ENCODE results near the gene RSRP1. TPM values are rescaled to one million over a fixed set of nuclear protein-coding genes. Genes with fewer than 3 reads are reported as not detected.
A peak's percentile ranks its signal among the peaks of the same experiment; 100 is the strongest.

Gene RSRP1
- polyA plus RNA-seq, 1 donor: 176 TPM

GRCh38 chr1:25205786-25206185, 41.5 kb downstream of the RSRP1 start:
- no peaks in the 10 kb centered on the region for H3K36me3 ChIP-seq (ENCODE audit: control insufficient read depth, insufficient read depth, low read length)
- no CpG with 5 or more reads among the region's 5 CpGs for WGBS (ENCODE audit: insufficient coverage, low lambda C conversion rate)

GRCh38 chr1:25204797-25205480, 42.3 kb downstream of the RSRP1 start:
- DNase-seq: peak in 1 of 2 donors; percentile 27
- H3K9me3 ChIP-seq (ENCODE audit: control insufficient read depth, low read depth, low read length): no peaks in the 10 kb centered on the region
- H3K36me3 ChIP-seq (ENCODE audit: control insufficient read depth, insufficient read depth, low read length): no peaks in the 10 kb centered on the region
- no peaks in the 10 kb centered on the region for H3K27me3 ChIP-seq (ENCODE audit: control insufficient read depth, insufficient read depth, low read length)
- H3K27ac ChIP-seq (ENCODE audit: low read length): no peak overlapping the region
- H3K4me1 ChIP-seq (ENCODE audit: control insufficient read depth, insufficient read depth, low read length): peaks cover 23% of the 10 kb centered on the region
- WGBS (ENCODE audit: insufficient coverage, low lambda C conversion rate): no CpG with 5 or more reads among the region's 9 CpGs
- no peak overlapping the region for H3K4me3 ChIP-seq (ENCODE audit: low read length)

More at GRCh38 chr1:25205786-25206185, 41.5 kb downstream of the RSRP1 start:
- Histone ChIP-seq H3K4me1 (ENCODE audit: control insufficient read depth, insufficient read depth, low read length) (peaks cover 20% of the 10 kb centered on the region), H3K4me3 (ENCODE audit: low read length) (no peak overlapping the region), H3K9me3 (ENCODE audit: control insufficient read depth, low read depth, low read length) (no peaks in the 10 kb centered on the region), H3K27me3 (ENCODE audit: control insufficient read depth, insufficient read depth, low read length) (no peaks in the 10 kb centered on the region), H3K27ac (ENCODE audit: low read length) (no peak overlapping the region)
- no peak for DNase-seq

DNA sequence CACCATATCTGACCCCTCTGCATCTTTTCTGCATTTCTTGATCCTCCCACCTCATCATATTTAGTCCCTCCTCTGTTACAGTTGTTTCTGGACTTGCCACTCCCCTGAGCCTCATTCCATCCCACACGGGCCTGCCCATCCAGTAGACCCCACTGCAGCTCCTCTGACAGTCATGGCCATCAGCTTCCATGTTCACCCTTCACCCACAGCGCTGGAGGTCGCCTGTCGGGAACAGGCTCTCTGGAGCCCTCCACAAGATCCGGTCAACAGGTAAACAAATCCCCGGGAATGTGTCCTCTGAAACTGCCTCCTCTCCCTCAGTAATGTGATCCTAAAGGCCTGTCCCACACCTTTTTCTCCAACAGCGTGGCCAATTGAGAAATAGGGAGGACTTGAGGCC, 46.2 kb downstream of the RSRP1 start:
- no CpG with 5 or more reads among the region's 7 CpGs for WGBS (ENCODE audit: insufficient coverage, low lambda C conversion rate)

GRCh38 chr1:25199819-25200620, 47.2 kb downstream of the RSRP1 start:
- Histone ChIP-seq H3K27me3 (ENCODE audit: control insufficient read depth, insufficient read depth, low read length) (no peaks in the 10 kb centered on the region), H3K27ac (ENCODE audit: low read length) (no peak overlapping the region), H3K36me3 (ENCODE audit: control insufficient read depth, insufficient read depth, low read length) (no peaks in the 10 kb centered on the region), H3K9me3 (ENCODE audit: control insufficient read depth, low read depth, low read length) (no peaks in the 10 kb centered on the region), H3K4me1 (ENCODE audit: control insufficient read depth, insufficient read depth, low read length) (peaks cover 29% of the 10 kb centered on the region), H3K4me3 (ENCODE audit: low read length) (no peak overlapping the region)
- no peak for DNase-seq
- no CpG with 5 or more reads among the region's 20 CpGs for WGBS (ENCODE audit: insufficient coverage, low lambda C conversion rate)

More for the DNA sequence above, 46.2 kb downstream of the RSRP1 start:
- no peaks in the 10 kb centered on the region for H3K36me3 ChIP-seq (ENCODE audit: control insufficient read depth, insufficient read depth, low read length)
- H3K27me3 ChIP-seq (ENCODE audit: control insufficient read depth, insufficient read depth, low read length): no peaks in the 10 kb centered on the region
- H3K27ac ChIP-seq (ENCODE audit: low read length): no peak overlapping the region
- H3K4me3 ChIP-seq (ENCODE audit: low read length): no peak overlapping the region
- H3K9me3 ChIP-seq (ENCODE audit: control insufficient read depth, low read depth, low read length): no peaks in the 10 kb centered on the region
- DNase-seq: no peak
- peaks cover 22% of the 10 kb centered on the region for H3K4me1 ChIP-seq (ENCODE audit: control insufficient read depth, insufficient read depth, low read length)

- no peaks in the 10 kb centered on the region for H3K9me3 ChIP-seq (ENCODE audit: control insufficient read depth, low read depth, low read length)
- no peak for DNase-seq
- no CpG with 5 or more reads among the region's 20 CpGs for WGBS (ENCODE audit: insufficient coverage, low lambda C conversion rate)
- H3K4me3 ChIP-seq (ENCODE audit: low read length): no peak overlapping the region
- no peak overlapping the region for H3K27ac ChIP-seq (ENCODE audit: low read length)
- H3K36me3 ChIP-seq (ENCODE audit: control insufficient read depth, insufficient read depth, low read length): no peaks in the 10 kb centered on the region
- H3K4me1 ChIP-seq (ENCODE audit: control insufficient read depth, insufficient read depth, low read length): peaks cover 29% of the 10 kb centered on the region
- H3K27me3 ChIP-seq (ENCODE audit: control insufficient read depth, insufficient read depth, low read length): no peaks in the 10 kb centered on the region
These were observed 48.5 kb downstream of the RSRP1 start for GRCh38 chr1:25198663-25199252.

DNA sequence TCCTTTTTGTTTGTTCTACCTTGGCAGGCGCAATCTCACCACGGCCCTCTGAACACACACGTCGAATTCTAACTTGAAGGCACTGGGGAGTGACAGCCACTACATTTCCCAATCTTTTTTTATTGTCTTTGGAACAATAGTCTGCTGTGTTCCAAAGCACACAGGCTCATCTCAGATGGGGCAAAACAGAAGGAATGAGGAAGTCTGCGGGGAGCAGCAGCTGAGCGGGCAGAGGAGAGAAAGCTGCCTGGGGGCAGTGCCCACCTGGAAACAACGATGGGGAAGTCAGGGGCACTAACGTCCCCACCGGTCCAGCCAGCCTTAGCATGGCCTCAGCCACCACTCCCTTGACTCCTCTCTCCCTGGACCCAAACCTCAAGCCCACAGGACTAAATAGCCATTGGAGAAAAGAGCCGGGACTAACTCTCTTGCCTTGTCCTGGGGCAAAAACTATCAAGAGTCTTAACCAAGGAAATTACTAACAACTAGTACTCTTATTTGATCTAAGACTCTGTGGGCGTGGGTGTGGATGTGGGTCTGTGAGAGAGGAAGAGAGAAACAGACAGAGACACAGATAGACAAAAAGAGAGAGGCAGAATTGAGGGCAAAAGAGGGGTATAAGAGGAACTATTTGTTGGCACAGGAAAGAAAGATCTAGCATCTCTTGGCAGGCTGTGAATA, 49.1 kb downstream of the RSRP1 start:
- DNase-seq: peak; percentile 67 to 78
- H3K9me3 ChIP-seq (ENCODE audit: control insufficient read depth, low read depth, low read length): no peaks in the 10 kb centered on the region

GRCh38 chr1:25197235-25197975, 49.8 kb downstream of the RSRP1 start:
- WGBS (ENCODE audit: insufficient coverage, low lambda C conversion rate): 0% methylated on average over 2 of the region's 20 CpGs
- peak; percentile 50 to 76 for DNase-seq
- no peaks in the 10 kb centered on the region for H3K9me3 ChIP-seq (ENCODE audit: control insufficient read depth, low read depth, low read length)
- no peak overlapping the region for H3K4me3 ChIP-seq (ENCODE audit: low read length)
- H3K27me3 ChIP-seq (ENCODE audit: control insufficient read depth, insufficient read depth, low read length): no peaks in the 10 kb centered on the region
- H3K36me3 ChIP-seq (ENCODE audit: control insufficient read depth, insufficient read depth, low read length): no peaks in the 10 kb centered on the region
- H3K27ac ChIP-seq (ENCODE audit: low read length): peak overlapping the region; percentile 50
- peaks cover 40% of the 10 kb centered on the region for H3K4me1 ChIP-seq (ENCODE audit: control insufficient read depth, insufficient read depth, low read length)

More for the DNA sequence above, 49.1 kb downstream of the RSRP1 start:
- Histone ChIP-seq H3K4me3 (ENCODE audit: low read length) (no peak overlapping the region), H3K4me1 (ENCODE audit: control insufficient read depth, insufficient read depth, low read length) (peaks cover 35% of the 10 kb centered on the region), H3K27me3 (ENCODE audit: control insufficient read depth, insufficient read depth, low read length) (no peaks in the 10 kb centered on the region), H3K27ac (ENCODE audit: low read length) (peak overlapping the region; percentile 50), H3K36me3 (ENCODE audit: control insufficient read depth, insufficient read depth, low read length) (no peaks in the 10 kb centered on the region)
- 40% methylated on average over 1 of the region's 11 CpGs for WGBS (ENCODE audit: insufficient coverage, low lambda C conversion rate)

GRCh38 chr1:25196830-25197229, 50.4 kb downstream of the RSRP1 start:
- no peaks in the 10 kb centered on the region for H3K36me3 ChIP-seq (ENCODE audit: control insufficient read depth, insufficient read depth, low read length)
- H3K27me3 ChIP-seq (ENCODE audit: control insufficient read depth, insufficient read depth, low read length): no peaks in the 10 kb centered on the region
- DNase-seq: no peak
- H3K9me3 ChIP-seq (ENCODE audit: control insufficient read depth, low read depth, low read length): no peaks in the 10 kb centered on the region
- peaks cover 40% of the 10 kb centered on the region for H3K4me1 ChIP-seq (ENCODE audit: control insufficient read depth, insufficient read depth, low read length)
- WGBS (ENCODE audit: insufficient coverage, low lambda C conversion rate): no CpG with 5 or more reads among the region's 7 CpGs
- H3K4me3 ChIP-seq (ENCODE audit: low read length): no peak overlapping the region
- H3K27ac ChIP-seq (ENCODE audit: low read length): peak overlapping the region; percentile 50

DNA sequence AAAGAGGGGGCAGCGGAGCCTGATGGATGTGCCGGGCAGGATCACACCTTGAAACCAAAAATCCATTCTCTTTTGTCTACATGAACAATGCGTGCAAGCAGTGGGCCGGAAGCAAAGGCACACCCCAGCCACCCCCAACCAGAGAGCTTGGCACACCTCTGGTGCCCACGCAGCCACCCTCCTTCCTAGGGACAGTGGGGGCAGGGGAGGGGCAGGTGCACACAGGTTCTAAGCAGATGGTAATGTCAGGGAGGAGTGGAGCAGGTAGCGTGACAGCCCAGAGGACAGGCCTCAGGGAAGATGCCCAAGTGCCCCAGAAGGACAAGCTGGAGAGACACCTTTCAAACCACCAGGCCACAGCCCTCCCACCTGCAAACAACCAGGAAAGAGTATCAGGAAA, 51.4 kb downstream of the RSRP1 start:
- peak in 1 of 2 donors; percentile 17 for DNase-seq

More for the DNA sequence above, 51.4 kb downstream of the RSRP1 start:
- H3K27ac ChIP-seq (ENCODE audit: low read length): no peak overlapping the region
- H3K4me1 ChIP-seq (ENCODE audit: control insufficient read depth, insufficient read depth, low read length): peaks cover 40% of the 10 kb centered on the region
- H3K9me3 ChIP-seq (ENCODE audit: control insufficient read depth, low read depth, low read length): no peaks in the 10 kb centered on the region
- H3K36me3 ChIP-seq (ENCODE audit: control insufficient read depth, insufficient read depth, low read length): no peaks in the 10 kb centered on the region
- H3K27me3 ChIP-seq (ENCODE audit: control insufficient read depth, insufficient read depth, low read length): no peaks in the 10 kb centered on the region
- no CpG with 5 or more reads among the region's 6 CpGs for WGBS (ENCODE audit: insufficient coverage, low lambda C conversion rate)
- no peak overlapping the region for H3K4me3 ChIP-seq (ENCODE audit: low read length)
